Vagina (tissue), 2 donors: ENCODE data around the gene DNLZ. TPM values are rescaled to one million over a fixed set of nuclear protein-coding genes. Genes with fewer than 3 reads are reported as not detected.

Experiments used
- DNase-seq, 2 donors: peaks; one replicate each; pipeline ENCODE4 v3.0.0-alpha.2; 2017; ENCODE audit errors: extremely low spot score in 2 of 2
- H3K27ac ChIP-seq: fragments of 200-600 bp; sonication (generic); one replicate; pipeline ENCODE4 v1.5.1; 2019
- H3K27me3 ChIP-seq: fragments of 200-600 bp; sonication (generic); one replicate; pipeline ENCODE4 v1.5.1; 2019
- H3K36me3 ChIP-seq, 2 donors: fragments of 200-600 bp; sonication (generic); one replicate each; pipeline ENCODE4 v1.5.1; 2017 to 2019
- H3K4me1 ChIP-seq: fragments of 200-600 bp; sonication (generic); one replicate; pipeline ENCODE4 v1.5.1; 2019
- H3K4me3 ChIP-seq, 2 donors: fragments of 200-600 bp; sonication (generic); 1 replicate in 1 of 2; 2 replicates in 1 of 2; pipeline ENCODE4 v1.5.1; 2016 to 2019
- H3K9me3 ChIP-seq: fragments of 200-600 bp; sonication (generic); one replicate; pipeline ENCODE4 v1.5.1; 2019
- POLR2A ChIP-seq, 2 donors: fragments of 450-650 bp; IDR thresholded peaks; one replicate each; pipeline ENCODE4 v1.6.1; 2017; ENCODE audit warnings: antibody characterized with exemption in 2 of 2, mild to moderate bottlenecking in 2 of 2, moderate library complexity in 2 of 2
- POLR2AphosphoS5 ChIP-seq, 2 donors: sonication (generic); formaldehyde crosslinking; IDR thresholded peaks; one replicate each; pipeline ENCODE4 v1.9.0; 2017; ENCODE audit warnings: antibody characterized with exemption in 2 of 2, mild to moderate bottlenecking in 2 of 2, low read depth in 1 of 2; ENCODE audit not compliant: insufficient read depth in 1 of 2
- intact Hi-C: fragments of 100-400 bp; cut with DNase I; formaldehyde crosslinking; loops from one replicate; pipeline ENCODE4 v1.15.1; 2023
- total RNA-seq: library from RNA; depleted of rRNA; stranded (reverse); fragments of >200 nt; gene quantifications from one replicate; pipeline ENCODE4 v1.2.3, GENCODE V29; 2016
- TF ChIP-seq, protein P1 (sequence below), 3 experiments: fragments of 450-650 bp in 2 of 3; fragments of 200-600 bp in 1 of 3; sonication (generic) in 1 of 3; IDR thresholded peaks; one replicate each; pipeline ENCODE4 v1.5.1; 2017 to 2019; ENCODE audit warnings: antibody characterized with exemption in 3 of 3, mild to moderate bottlenecking in 2 of 3, moderate library complexity in 2 of 3

DNLZ gene
- total RNA-seq, 1 donor from 2014 or later: 25.0 TPM

- peaks cover 12% of the 10 kb centered on the region for H3K4me1 ChIP-seq
- no peaks in the 10 kb centered on the region for H3K9me3 ChIP-seq
- H3K27me3 ChIP-seq: no peaks in the 10 kb centered on the region
- H3K36me3 ChIP-seq: peaks cover 0 to 28% of the 10 kb centered on the region in 2 donors
- intact Hi-C loops: no loop called here
- no peak overlapping the region for H3K27ac ChIP-seq
- H3K4me3 ChIP-seq: no peak overlapping the region
- TF ChIP-seq POLR2A (IDR thresholded peaks at IDR 0.05) (no peak), POLR2AphosphoS5 (IDR thresholded peaks at IDR 0.05; ENCODE audit: insufficient read depth in 1 of 2, low read depth in 1 of 2) (no peak)
- TF ChIP-seq, protein P1, sequence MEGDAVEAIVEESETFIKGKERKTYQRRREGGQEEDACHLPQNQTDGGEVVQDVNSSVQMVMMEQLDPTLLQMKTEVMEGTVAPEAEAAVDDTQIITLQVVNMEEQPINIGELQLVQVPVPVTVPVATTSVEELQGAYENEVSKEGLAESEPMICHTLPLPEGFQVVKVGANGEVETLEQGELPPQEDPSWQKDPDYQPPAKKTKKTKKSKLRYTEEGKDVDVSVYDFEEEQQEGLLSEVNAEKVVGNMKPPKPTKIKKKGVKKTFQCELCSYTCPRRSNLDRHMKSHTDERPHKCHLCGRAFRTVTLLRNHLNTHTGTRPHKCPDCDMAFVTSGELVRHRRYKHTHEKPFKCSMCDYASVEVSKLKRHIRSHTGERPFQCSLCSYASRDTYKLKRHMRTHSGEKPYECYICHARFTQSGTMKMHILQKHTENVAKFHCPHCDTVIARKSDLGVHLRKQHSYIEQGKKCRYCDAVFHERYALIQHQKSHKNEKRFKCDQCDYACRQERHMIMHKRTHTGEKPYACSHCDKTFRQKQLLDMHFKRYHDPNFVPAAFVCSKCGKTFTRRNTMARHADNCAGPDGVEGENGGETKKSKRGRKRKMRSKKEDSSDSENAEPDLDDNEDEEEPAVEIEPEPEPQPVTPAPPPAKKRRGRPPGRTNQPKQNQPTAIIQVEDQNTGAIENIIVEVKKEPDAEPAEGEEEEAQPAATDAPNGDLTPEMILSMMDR (IDR thresholded peaks at IDR 0.05): no peak
- DNase-seq: no peak
Measured at GRCh38 chr9:136377341-136378169, 14.0 kb upstream of the DNLZ start.

DNA sequence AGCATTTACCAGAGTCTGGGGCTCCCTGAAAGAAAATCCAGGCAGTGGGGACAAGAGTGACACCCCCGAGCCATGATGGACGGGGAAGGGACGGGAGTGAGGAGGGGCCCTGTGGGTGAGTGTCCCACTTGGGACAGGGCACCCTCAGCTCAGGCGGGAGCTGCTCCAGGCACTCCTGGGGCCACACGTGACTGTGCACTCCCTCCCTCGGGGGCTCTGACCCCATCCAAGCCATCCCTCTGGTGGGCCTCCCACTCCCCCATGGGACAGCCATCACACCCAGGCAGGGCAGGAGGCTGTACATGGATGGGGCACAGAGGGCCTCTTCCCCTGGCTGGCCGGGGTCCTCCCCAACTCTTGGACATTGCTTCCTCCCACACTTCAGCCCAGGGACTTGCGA lies 12.9 kb upstream of the DNLZ start:
- H3K4me1 ChIP-seq: peaks cover 20% of the 10 kb centered on the region
- H3K27ac ChIP-seq: no peak overlapping the region
- H3K9me3 ChIP-seq: no peaks in the 10 kb centered on the region
- peaks cover 0 to 17% of the 10 kb centered on the region in 2 donors for H3K36me3 ChIP-seq
- H3K4me3 ChIP-seq: no peak overlapping the region
- H3K27me3 ChIP-seq: no peaks in the 10 kb centered on the region
- DNase-seq: no peak
- intact Hi-C loops: no loop called here
- TF ChIP-seq POLR2A (IDR thresholded peaks at IDR 0.05) (no peak), POLR2AphosphoS5 (IDR thresholded peaks at IDR 0.05; ENCODE audit: insufficient read depth in 1 of 2, low read depth in 1 of 2) (no peak)
- TF ChIP-seq, protein P1 (IDR thresholded peaks at IDR 0.05): no peak

- no peak for DNase-seq
- TF ChIP-seq, protein P1 (IDR thresholded peaks at IDR 0.05): no peak
- TF ChIP-seq POLR2AphosphoS5 (IDR thresholded peaks at IDR 0.05; ENCODE audit: insufficient read depth in 1 of 2, low read depth in 1 of 2): no peak
- TF ChIP-seq POLR2A (IDR thresholded peaks at IDR 0.05): no peak
- Histone ChIP-seq H3K9me3 (no peaks in the 10 kb centered on the region), H3K36me3 (peaks cover 0 to 4% of the 10 kb centered on the region in 2 donors), H3K4me1 (peaks cover 20% of the 10 kb centered on the region), H3K4me3 (no peak overlapping the region), H3K27ac (no peak overlapping the region), H3K27me3 (no peaks in the 10 kb centered on the region)
- intact Hi-C loops: no loop called here
Measured at GRCh38 chr9:136375096-136375495, 11.6 kb upstream of the DNLZ start.

DNA sequence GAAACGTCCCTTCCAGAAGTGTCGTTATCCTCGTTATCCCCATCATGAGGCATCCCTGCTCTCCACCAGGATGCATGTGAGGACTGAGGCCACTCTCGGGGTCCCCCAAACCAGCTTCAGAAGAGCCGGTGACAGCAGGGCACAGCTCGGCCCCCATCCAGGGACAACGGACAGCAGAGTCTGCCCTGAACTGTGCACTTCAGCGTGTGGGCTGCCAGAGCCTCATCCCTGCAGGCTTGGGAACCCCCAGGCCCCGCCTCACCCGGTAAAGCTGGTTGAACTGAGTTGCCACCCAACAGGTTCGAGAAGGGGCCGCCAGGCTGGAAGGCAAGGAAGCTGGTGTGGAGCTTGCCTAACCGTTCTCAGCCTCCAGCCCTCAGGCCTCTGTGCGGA lies 10.6 kb upstream of the DNLZ start:
- Histone ChIP-seq H3K27ac (no peak overlapping the region), H3K4me3 (no peak overlapping the region), H3K36me3 (no peaks in the 10 kb centered on the region), H3K27me3 (no peaks in the 10 kb centered on the region), H3K9me3 (no peaks in the 10 kb centered on the region), H3K4me1 (peaks cover 20% of the 10 kb centered on the region)
- TF ChIP-seq, protein P1 (IDR thresholded peaks at IDR 0.05): no peak
- TF ChIP-seq POLR2A (IDR thresholded peaks at IDR 0.05) (no peak), POLR2AphosphoS5 (IDR thresholded peaks at IDR 0.05; ENCODE audit: insufficient read depth in 1 of 2, low read depth in 1 of 2) (no peak)
- intact Hi-C loops: no loop called here
- DNase-seq: no peak
